HG03439 (cell line): Measurements from ENCODE around the gene MS4A12.
"Not testable (repeated sequence)": the region's sequence is repeated elsewhere in the genome, so short reads cannot be mapped to it uniquely, and the experiment has no call there.

Source experiments
- ATAC-seq: cut with Tn5 transposase; IDR thresholded peaks from one replicate; pipeline ENCODE4 v1.9.1; 2021; ENCODE audit warnings: mild to moderate bottlenecking, moderate library complexity; ENCODE audit not compliant: unreplicated experiment

MS4A12 gene

GRCh38 chr11:60492488-60493009, at the start of gene MS4A12:
MS4A12 (plus strand) TSS chr11:60492778; CDS start chr11:60497319, 4,541 bp downstream.
- ATAC-seq = no peak

GRCh38 chr11:60447070-60447469, 45.5 kb upstream of the MS4A12 start:
- no peak for ATAC-seq

GRCh38 chr11:60447846-60448245, 44.7 kb upstream of the MS4A12 start:
- ATAC-seq = no peak

GRCh38 chr11:60451185-60451584, 41.4 kb upstream of the MS4A12 start:
- ATAC-seq = not testable (repeated sequence)

GRCh38 chr11:60454212-60454611, 38.4 kb upstream of the MS4A12 start:
- ATAC-seq = no peak

- ATAC-seq = peak; percentile 86
Observed at GRCh38 chr11:60455531-60456042, 37.0 kb upstream of the MS4A12 start, which contains the start of gene MS4A1. MS4A1 (plus strand) TSS chr11:60455847; CDS start chr11:60462375, 6,528 bp downstream.

- peak; percentile 46 for ATAC-seq
Observed at GRCh38 chr11:60457576-60457975, 35.0 kb upstream of the MS4A12 start.

- no peak for ATAC-seq
Observed at GRCh38 chr11:60459345-60459744, 33.2 kb upstream of the MS4A12 start.

GRCh38 chr11:60468829-60469228, 23.7 kb upstream of the MS4A12 start:
- ATAC-seq = no peak

GRCh38 chr11:60469723-60470122, 22.9 kb upstream of the MS4A12 start:
- no peak for ATAC-seq

GRCh38 chr11:60477035-60477445, 15.5 kb upstream of the MS4A12 start:
- ATAC-seq = no peak

- ATAC-seq = no peak
Observed at GRCh38 chr11:60482361-60482760, 10.2 kb upstream of the MS4A12 start.

- peak; percentile 96 for ATAC-seq
Observed at GRCh38 chr11:60485987-60486386, 6.6 kb upstream of the MS4A12 start.

- ATAC-seq = no peak
Observed at GRCh38 chr11:60493454-60493853, 876 bp downstream of the MS4A12 start.

GRCh38 chr11:60498399-60498798, 5.8 kb downstream of the MS4A12 start:
- no peak for ATAC-seq

GRCh38 chr11:60498853-60499252, 6.3 kb downstream of the MS4A12 start:
- ATAC-seq = peak; percentile 55

- ATAC-seq = no peak
Observed at GRCh38 chr11:60500276-60500910, 7.8 kb downstream of the MS4A12 start.

GRCh38 chr11:60502221-60502775, 9.7 kb downstream of the MS4A12 start:
- ATAC-seq = no peak

GRCh38 chr11:60504219-60504905, 11.8 kb downstream of the MS4A12 start:
- no peak for ATAC-seq

GRCh38 chr11:60509609-60510008, 17.0 kb downstream of the MS4A12 start:
- ATAC-seq = not testable (repeated sequence)

- ATAC-seq = not testable (repeated sequence)
Observed at GRCh38 chr11:60510209-60510608, 17.6 kb downstream of the MS4A12 start.

GRCh38 chr11:60511393-60511792, 18.8 kb downstream of the MS4A12 start:
- no peak for ATAC-seq
